Prostate gland (tissue), 2 donors: Measurements from ENCODE around the gene ADGRD1.
"Not testable (repeated sequence)": the region's sequence is repeated elsewhere in the genome, so short reads cannot be mapped to it uniquely, and the experiment has no call there.

Source experiments
- POLR2A ChIP-seq: fragments of 450-650 bp; IDR thresholded peaks from one replicate; pipeline ENCODE4 v1.6.1; 2016; ENCODE audit warnings: antibody characterized with exemption, mild to moderate bottlenecking
- TF ChIP-seq, protein P1 (sequence below), 4 experiments: fragments of 200-600 bp in 2 of 4; fragments of 450-650 bp in 2 of 4; sonication (generic) in 2 of 4; IDR thresholded peaks; 1 replicate in 3 of 4; 2 replicates in 1 of 4; pipeline ENCODE4 v1.5.1; 2016 to 2019; ENCODE audit warnings: antibody characterized with exemption in 4 of 4, mild to moderate bottlenecking in 2 of 4, moderate library complexity in 2 of 4

- TF ChIP-seq, protein P1, sequence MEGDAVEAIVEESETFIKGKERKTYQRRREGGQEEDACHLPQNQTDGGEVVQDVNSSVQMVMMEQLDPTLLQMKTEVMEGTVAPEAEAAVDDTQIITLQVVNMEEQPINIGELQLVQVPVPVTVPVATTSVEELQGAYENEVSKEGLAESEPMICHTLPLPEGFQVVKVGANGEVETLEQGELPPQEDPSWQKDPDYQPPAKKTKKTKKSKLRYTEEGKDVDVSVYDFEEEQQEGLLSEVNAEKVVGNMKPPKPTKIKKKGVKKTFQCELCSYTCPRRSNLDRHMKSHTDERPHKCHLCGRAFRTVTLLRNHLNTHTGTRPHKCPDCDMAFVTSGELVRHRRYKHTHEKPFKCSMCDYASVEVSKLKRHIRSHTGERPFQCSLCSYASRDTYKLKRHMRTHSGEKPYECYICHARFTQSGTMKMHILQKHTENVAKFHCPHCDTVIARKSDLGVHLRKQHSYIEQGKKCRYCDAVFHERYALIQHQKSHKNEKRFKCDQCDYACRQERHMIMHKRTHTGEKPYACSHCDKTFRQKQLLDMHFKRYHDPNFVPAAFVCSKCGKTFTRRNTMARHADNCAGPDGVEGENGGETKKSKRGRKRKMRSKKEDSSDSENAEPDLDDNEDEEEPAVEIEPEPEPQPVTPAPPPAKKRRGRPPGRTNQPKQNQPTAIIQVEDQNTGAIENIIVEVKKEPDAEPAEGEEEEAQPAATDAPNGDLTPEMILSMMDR (IDR thresholded peaks at IDR 0.05): not testable (repeated sequence)
- TF ChIP-seq POLR2A: not testable (repeated sequence)
Measured at GRCh38 chr12:131068926-131069720, 115.4 kb downstream of the ADGRD1 start.
